Measurements from ENCODE around the gene C19orf25.

DNA sequence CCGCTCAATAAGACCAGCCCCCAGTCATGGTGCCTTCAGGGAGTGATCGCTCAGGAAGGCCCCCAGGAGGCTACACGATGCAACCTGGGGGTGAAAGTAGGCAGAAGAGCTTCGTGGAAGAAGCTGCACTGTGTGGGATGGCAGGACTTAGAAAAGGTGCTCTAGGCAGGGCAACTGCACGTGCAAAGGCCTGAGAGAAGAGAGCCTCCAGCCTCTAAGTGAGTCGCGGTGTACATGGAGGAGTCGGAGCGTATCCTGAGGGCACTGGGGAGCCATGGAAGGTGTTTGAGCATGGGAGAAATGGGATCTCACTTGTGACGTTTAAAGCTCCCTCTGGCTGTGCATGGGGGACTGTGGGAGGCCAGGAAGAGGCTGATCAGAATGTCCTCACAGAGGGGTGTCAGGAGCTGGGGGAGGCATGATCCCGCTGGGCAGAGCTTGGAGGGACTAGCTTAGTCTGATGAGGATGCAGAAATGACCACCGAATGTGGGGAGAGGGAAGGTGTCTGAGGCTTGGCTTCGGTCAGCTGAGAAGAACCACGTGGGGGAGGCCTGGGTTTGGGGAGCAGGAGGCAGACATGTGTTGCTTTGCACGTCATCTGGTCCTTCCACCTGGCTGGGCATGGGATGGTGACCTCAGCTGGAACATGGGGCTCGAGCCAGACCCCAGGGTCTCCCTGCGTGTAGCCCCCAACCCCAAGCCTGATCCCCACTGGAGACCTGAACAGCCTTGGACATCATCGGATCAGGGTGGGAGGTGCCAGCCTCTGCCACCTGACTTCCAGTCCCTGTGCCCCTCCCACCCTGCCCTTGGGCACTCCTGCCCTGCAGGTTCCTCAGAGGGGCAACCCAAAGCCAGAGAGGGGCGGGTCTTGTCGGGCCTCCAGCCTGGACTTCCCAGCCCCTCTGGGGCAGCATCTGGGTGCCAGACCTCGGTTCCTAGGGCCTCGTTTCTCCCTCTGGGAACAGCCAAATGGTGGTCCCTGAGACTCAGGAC lies 28.0 kb downstream of the C19orf25 start:
- TF ChIP-seq ZFP30 (CRISPR knock-in tag; IDR thresholded peaks at IDR 0.05): no peak
- TF ChIP-seq, protein P1, sequence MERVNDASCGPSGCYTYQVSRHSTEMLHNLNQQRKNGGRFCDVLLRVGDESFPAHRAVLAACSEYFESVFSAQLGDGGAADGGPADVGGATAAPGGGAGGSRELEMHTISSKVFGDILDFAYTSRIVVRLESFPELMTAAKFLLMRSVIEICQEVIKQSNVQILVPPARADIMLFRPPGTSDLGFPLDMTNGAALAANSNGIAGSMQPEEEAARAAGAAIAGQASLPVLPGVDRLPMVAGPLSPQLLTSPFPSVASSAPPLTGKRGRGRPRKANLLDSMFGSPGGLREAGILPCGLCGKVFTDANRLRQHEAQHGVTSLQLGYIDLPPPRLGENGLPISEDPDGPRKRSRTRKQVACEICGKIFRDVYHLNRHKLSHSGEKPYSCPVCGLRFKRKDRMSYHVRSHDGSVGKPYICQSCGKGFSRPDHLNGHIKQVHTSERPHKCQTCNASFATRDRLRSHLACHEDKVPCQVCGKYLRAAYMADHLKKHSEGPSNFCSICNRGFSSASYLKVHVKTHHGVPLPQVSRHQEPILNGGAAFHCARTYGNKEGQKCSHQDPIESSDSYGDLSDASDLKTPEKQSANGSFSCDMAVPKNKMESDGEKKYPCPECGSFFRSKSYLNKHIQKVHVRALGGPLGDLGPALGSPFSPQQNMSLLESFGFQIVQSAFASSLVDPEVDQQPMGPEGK (CRISPR knock-in tag; IDR thresholded peaks at IDR 0.05; ENCODE audit: borderline replicate concordance): no peak
- TF ChIP-seq SNAI2 (CRISPR knock-in tag; IDR thresholded peaks at IDR 0.05): no peak
- no peak for TF ChIP-seq TSHZ2 (CRISPR knock-in tag; IDR thresholded peaks at IDR 0.05)
- no peak for TF ChIP-seq ESRRG (CRISPR knock-in tag; IDR thresholded peaks at IDR 0.05)
- TF ChIP-seq ZNF70 (CRISPR knock-in tag; IDR thresholded peaks at IDR 0.05): no peak
- no peak for TF ChIP-seq ZFP3 (CRISPR knock-in tag; IDR thresholded peaks at IDR 0.05)
- TF ChIP-seq, protein P2, sequence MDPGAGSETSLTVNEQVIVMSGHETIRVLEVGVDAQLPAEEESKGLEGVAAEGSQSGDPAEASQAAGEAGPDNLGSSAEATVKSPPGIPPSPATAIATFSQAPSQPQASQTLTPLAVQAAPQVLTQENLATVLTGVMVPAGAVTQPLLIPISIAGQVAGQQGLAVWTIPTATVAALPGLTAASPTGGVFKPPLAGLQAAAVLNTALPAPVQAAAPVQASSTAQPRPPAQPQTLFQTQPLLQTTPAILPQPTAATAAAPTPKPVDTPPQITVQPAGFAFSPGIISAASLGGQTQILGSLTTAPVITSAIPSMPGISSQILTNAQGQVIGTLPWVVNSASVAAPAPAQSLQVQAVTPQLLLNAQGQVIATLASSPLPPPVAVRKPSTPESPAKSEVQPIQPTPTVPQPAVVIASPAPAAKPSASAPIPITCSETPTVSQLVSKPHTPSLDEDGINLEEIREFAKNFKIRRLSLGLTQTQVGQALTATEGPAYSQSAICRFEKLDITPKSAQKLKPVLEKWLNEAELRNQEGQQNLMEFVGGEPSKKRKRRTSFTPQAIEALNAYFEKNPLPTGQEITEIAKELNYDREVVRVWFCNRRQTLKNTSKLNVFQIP (CRISPR knock-in tag; IDR thresholded peaks at IDR 0.05; ENCODE audit: borderline replicate concordance, low read depth): no peak
- no peak for TF ChIP-seq CREB5 (CRISPR knock-in tag; IDR thresholded peaks at IDR 0.05; ENCODE audit: low read depth)
- no peak for TF ChIP-seq RARB (CRISPR knock-in tag; IDR thresholded peaks at IDR 0.05)

All from SK-N-SH treated with all-trans-retinoic acid at 6 μM for 48 hours (cell line).